Measurements from ENCODE around the gene PIGT.

Gene PIGT

GRCh38 chr20:45400346-45401031 is 15.5 kb upstream of the PIGT start:
- DNase-seq (ENCODE audit: low read depth), result no peak

- no peak for DNase-seq (ENCODE audit: low read depth)
These were observed 13.0 kb upstream of the PIGT start for GRCh38 chr20:45402946-45403345.

- no peak for DNase-seq (ENCODE audit: low read depth)
These were observed 11.5 kb upstream of the PIGT start for GRCh38 chr20:45404438-45404837.

- DNase-seq (ENCODE audit: low read depth), result no peak
These were observed 10.2 kb upstream of the PIGT start for GRCh38 chr20:45405571-45406259.

- DNase-seq (ENCODE audit: low read depth), result no peak
These were observed 9.5 kb upstream of the PIGT start for GRCh38 chr20:45406260-45407066.

GRCh38 chr20:45407067-45407745 is 8.7 kb upstream of the PIGT start:
- no peak for DNase-seq (ENCODE audit: low read depth)

- no peak for DNase-seq (ENCODE audit: low read depth)
These were observed 7.9 kb upstream of the PIGT start, which contains the start of gene DBNDD2 for GRCh38 chr20:45407783-45408645. Gene DBNDD2 (plus strand): TSS chr20:45408289. CDS start chr20:45408468, 179 bp downstream.

- DNase-seq (ENCODE audit: low read depth), result no peak
These were observed 7.2 kb upstream of the PIGT start for GRCh38 chr20:45408646-45409213.

- DNase-seq (ENCODE audit: low read depth), result no peak
These were observed 6.2 kb upstream of the PIGT start for GRCh38 chr20:45409521-45410272.

- no peak for DNase-seq (ENCODE audit: low read depth)
These were observed 5.1 kb upstream of the PIGT start for GRCh38 chr20:45410887-45411286.

GRCh38 chr20:45412653-45413052 is 3.3 kb upstream of the PIGT start:
- no peak for DNase-seq (ENCODE audit: low read depth)

- DNase-seq (ENCODE audit: low read depth), result no peak
These were observed 2.5 kb upstream of the PIGT start for GRCh38 chr20:45413479-45413878.

- DNase-seq (ENCODE audit: low read depth), result no peak
These were observed 976 bp downstream of the PIGT start for GRCh38 chr20:45416917-45417316.

- DNase-seq (ENCODE audit: low read depth), result peak; percentile 99
These were observed 3.5 kb downstream of the PIGT start for GRCh38 chr20:45419188-45420091.

GRCh38 chr20:45420125-45420524 is 4.2 kb downstream of the PIGT start:
- no peak for DNase-seq (ENCODE audit: low read depth)

GRCh38 chr20:45423700-45424099 is 7.8 kb downstream of the PIGT start:
- no peak for DNase-seq (ENCODE audit: low read depth)

GRCh38 chr20:45425561-45425960 is 9.6 kb downstream of the PIGT start:
- DNase-seq (ENCODE audit: low read depth), result no peak

- no peak for DNase-seq (ENCODE audit: low read depth)
These were observed 10.5 kb downstream of the PIGT start for GRCh38 chr20:45426320-45427016.

Data from GM04503 (cell line).